Omental fat pad (tissue), 4 donors: ENCODE measurements around the gene DAPK1. TPM values are rescaled to one million over a fixed set of nuclear protein-coding genes. Genes with fewer than 3 reads are reported as not detected.

Experiments used
- ATAC-seq: fragments of 150-250 bp; one replicate; pipeline ENCODE4 v1.9.1; 2016; ENCODE audit warnings: mild to moderate bottlenecking, moderate library complexity; ENCODE audit not compliant: low FRiP score
- DNase-seq: peaks from one replicate; pipeline ENCODE4 v3.0.0-alpha.2; 2019; ENCODE audit warnings: low spot score
- CTCF ChIP-seq, 3 donors: fragments of 450-650 bp; IDR thresholded peaks; one replicate each; pipeline ENCODE4 v1.5.1; 2016 to 2017; ENCODE audit warnings: antibody characterized with exemption in 3 of 3, mild to moderate bottlenecking in 3 of 3, moderate library complexity in 2 of 3
- total RNA-seq, 4 donors: library from RNA; depleted of rRNA; stranded (reverse); fragments of >200 nt; gene quantifications; one replicate each; pipeline ENCODE4 v1.1.0, GENCODE V29; 2016

Gene DAPK1
- total RNA-seq, 4 donors from 2014 or later = 56.1 to 214 (median 88.1) TPM

- TF ChIP-seq CTCF (IDR thresholded peaks at IDR 0.05) = no peak
- no peak for DNase-seq
- ATAC-seq = no peak
These were observed 31.9 kb upstream of the DAPK1 start for GRCh38 chr9:87465816-87466215.

GRCh38 chr9:87467187-87467586 is 30.5 kb upstream of the DAPK1 start:
- DNase-seq (no peak), ATAC-seq (no peak)
- TF ChIP-seq CTCF (IDR thresholded peaks at IDR 0.05) = no peak

- DNase-seq (no peak), ATAC-seq (no peak)
- no peak for TF ChIP-seq CTCF (IDR thresholded peaks at IDR 0.05)
These were observed 27.7 kb upstream of the DAPK1 start for GRCh38 chr9:87469793-87470465.

GRCh38 chr9:87471746-87472145 is 25.9 kb upstream of the DAPK1 start:
- DNase-seq (no peak), ATAC-seq (no peak)
- no peak for TF ChIP-seq CTCF (IDR thresholded peaks at IDR 0.05)

GRCh38 chr9:87475463-87475862 is 22.2 kb upstream of the DAPK1 start:
- DNase-seq (no peak), ATAC-seq (no peak)
- no peak for TF ChIP-seq CTCF (IDR thresholded peaks at IDR 0.05)

GRCh38 chr9:87478226-87478992 is 19.3 kb upstream of the DAPK1 start:
- no peak for TF ChIP-seq CTCF (IDR thresholded peaks at IDR 0.05)
- ATAC-seq = no peak
- DNase-seq = no peak

- DNase-seq (no peak), ATAC-seq (no peak)
- TF ChIP-seq CTCF (IDR thresholded peaks at IDR 0.05) = no peak
These were observed 17.9 kb upstream of the DAPK1 start for GRCh38 chr9:87479801-87480201.
